Measurements from ENCODE around the gene CD300LG. TPM values are rescaled to one million over a fixed set of nuclear protein-coding genes. Genes with fewer than 3 reads are reported as not detected.

Gene CD300LG
- total and polyA plus RNA-seq, 9 donors, result 0.13 to 6.8 (median 2.1) TPM

DNA sequence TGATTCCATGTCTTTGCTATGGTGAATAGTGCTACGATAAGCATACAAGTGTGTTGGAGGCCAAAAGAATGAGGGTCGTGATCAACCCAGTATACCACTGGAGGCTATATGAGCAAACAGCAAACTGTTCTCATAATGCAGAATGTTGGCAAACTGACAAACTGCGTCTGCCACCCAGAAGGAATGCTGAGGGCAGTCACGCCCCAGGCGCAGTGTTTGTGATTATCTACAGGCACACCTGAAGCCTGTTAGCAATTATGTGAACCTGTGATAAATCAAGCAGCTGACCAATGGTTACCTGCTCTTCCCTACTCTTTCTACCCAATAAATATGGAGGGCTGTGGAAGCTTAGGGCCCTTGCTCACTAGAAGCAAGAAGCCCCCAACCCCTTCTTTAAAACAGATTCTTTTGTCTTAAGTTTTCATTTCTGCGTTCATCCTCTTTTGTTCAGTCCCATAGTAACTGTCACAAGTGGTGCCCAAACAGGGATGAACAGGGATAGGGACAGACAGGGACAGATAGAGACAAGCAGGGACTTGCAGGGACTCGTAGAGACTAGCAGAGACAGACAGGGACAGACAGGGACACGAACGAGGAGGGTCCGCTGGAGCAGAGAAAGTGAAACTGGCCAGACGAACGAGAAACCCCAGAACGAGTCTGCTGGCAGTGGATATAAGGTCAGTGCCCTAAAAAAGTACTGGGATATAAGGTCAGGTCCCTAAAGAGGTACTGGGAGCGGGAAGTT lies 25.1 kb downstream of the CD300LG start:
- H3K27ac ChIP-seq, result no peak overlapping the region
- WGBS, 3 donors, result 57 to 69% (median 61%) methylated on average over 14 of the region's 14 CpGs
- H3K4me3 ChIP-seq, result no peak overlapping the region
- H3K9me3 ChIP-seq, result no peaks in the 10 kb centered on the region
- intact Hi-C loops (cut with DNase I), result no loop called here
- no peaks in the 10 kb centered on the region for H3K27me3 ChIP-seq
- H3K4me1 ChIP-seq (ENCODE audit: insufficient read depth), result no peaks in the 10 kb centered on the region
- TF ChIP-seq EP300 (IDR thresholded peaks at IDR 0.05) (no peak), POLR2A (IDR thresholded peaks at IDR 0.05) (no peak)
- DNase-seq, result no peak
- no peaks in the 10 kb centered on the region for H3K36me3 ChIP-seq

DNA sequence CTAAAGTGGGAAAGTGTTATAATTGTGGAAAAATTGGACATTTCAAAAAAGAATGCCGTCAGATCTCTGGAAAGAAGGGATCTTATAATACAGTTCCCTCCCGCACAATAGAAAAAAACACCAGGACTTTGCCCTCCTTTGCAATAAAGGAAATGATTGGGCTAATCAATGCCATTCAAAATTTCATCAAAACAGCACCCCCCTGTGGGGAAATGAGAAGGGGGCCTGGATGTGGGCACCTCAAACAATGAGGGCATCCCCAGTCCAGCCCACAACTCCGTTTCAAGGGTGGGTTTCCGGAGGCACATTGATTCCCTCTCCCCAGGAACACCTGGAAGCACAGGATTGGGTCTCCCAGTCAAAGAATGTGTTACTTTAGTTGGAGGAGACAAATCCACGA lies 26.1 kb downstream of the CD300LG start:
- intact Hi-C loops (cut with DNase I), result no loop called here

DNA sequence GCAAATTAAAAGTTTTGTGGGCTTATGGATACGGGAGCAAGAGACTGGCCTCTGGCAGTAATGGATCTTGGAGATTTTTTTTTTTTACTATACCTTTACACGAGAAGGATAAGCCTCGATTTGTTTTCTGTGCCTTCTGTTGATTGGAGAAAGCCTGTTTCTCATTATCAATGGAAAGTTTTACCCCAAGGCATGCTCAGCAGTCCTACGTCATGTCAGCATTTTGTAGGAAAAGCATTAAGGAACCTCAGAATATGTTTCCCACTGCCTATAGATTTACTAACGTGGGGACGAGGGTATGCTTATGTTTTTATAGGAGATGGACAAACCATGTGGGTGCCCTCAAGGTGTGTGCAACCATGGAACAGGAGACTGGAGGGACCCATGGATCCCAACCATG lies 26.8 kb downstream of the CD300LG start:
- TF ChIP-seq EP300 (IDR thresholded peaks at IDR 0.05), result no peak
- TF ChIP-seq, protein P1, sequence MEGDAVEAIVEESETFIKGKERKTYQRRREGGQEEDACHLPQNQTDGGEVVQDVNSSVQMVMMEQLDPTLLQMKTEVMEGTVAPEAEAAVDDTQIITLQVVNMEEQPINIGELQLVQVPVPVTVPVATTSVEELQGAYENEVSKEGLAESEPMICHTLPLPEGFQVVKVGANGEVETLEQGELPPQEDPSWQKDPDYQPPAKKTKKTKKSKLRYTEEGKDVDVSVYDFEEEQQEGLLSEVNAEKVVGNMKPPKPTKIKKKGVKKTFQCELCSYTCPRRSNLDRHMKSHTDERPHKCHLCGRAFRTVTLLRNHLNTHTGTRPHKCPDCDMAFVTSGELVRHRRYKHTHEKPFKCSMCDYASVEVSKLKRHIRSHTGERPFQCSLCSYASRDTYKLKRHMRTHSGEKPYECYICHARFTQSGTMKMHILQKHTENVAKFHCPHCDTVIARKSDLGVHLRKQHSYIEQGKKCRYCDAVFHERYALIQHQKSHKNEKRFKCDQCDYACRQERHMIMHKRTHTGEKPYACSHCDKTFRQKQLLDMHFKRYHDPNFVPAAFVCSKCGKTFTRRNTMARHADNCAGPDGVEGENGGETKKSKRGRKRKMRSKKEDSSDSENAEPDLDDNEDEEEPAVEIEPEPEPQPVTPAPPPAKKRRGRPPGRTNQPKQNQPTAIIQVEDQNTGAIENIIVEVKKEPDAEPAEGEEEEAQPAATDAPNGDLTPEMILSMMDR (IDR thresholded peaks at IDR 0.05), result no peak
- TF ChIP-seq POLR2A (IDR thresholded peaks at IDR 0.05), result no peak
- intact Hi-C loops (cut with DNase I), result no loop called here
- 65 to 76% (median 71%) methylated on average over 6 of the region's 6 CpGs for WGBS, 3 donors

More for the DNA sequence above, 26.1 kb downstream of the CD300LG start:
- WGBS, 3 donors, result 52 to 61% (median 60%) methylated on average over 5 of the region's 5 CpGs
- no peak for TF ChIP-seq POLR2A (IDR thresholded peaks at IDR 0.05)
- TF ChIP-seq, protein P1 (IDR thresholded peaks at IDR 0.05), result no peak
- no peak for TF ChIP-seq EP300 (IDR thresholded peaks at IDR 0.05)
- Histone ChIP-seq H3K4me1 (ENCODE audit: insufficient read depth) (no peaks in the 10 kb centered on the region), H3K27ac (no peak overlapping the region), H3K9me3 (no peaks in the 10 kb centered on the region), H3K4me3 (no peak overlapping the region), H3K27me3 (no peaks in the 10 kb centered on the region), H3K36me3 (no peaks in the 10 kb centered on the region)
- no peak for DNase-seq

DNA sequence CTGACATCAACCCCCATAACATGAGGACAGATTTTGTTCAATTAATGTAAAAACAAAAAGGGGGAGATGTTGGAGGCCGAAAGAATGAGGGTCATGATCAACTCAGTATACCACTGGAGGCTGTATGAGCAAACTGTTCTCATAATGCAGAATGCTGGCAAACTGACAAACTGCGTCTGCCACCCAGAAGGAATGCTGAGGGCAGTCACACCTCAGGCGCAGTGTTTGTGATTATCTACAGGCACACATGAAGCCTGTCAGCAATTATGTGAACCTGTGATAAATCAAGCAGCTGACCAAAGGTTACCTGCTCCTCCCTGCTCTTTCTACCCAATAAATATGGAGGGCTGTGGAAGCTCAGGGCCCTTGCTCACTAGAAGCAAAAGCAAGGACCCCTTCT lies 27.3 kb downstream of the CD300LG start:
- Histone ChIP-seq H3K27me3 (no peaks in the 10 kb centered on the region), H3K4me1 (ENCODE audit: insufficient read depth) (peaks cover 2% of the 10 kb centered on the region), H3K27ac (no peak overlapping the region), H3K9me3 (no peaks in the 10 kb centered on the region), H3K36me3 (no peaks in the 10 kb centered on the region), H3K4me3 (no peak overlapping the region)
- intact Hi-C loops (cut with DNase I), result no loop called here
- no peak for DNase-seq
- WGBS, 3 donors, result 61 to 70% (median 65%) methylated on average over 3 of the region's 3 CpGs
- TF ChIP-seq, protein P1 (IDR thresholded peaks at IDR 0.05), result no peak
- TF ChIP-seq POLR2A (IDR thresholded peaks at IDR 0.05) (no peak), EP300 (IDR thresholded peaks at IDR 0.05) (no peak)

More for the DNA sequence above, 26.8 kb downstream of the CD300LG start:
- no peak overlapping the region for H3K27ac ChIP-seq
- no peak for DNase-seq
- no peak overlapping the region for H3K4me3 ChIP-seq
- H3K27me3 ChIP-seq, result no peaks in the 10 kb centered on the region
- H3K4me1 ChIP-seq (ENCODE audit: insufficient read depth), result peaks cover 2% of the 10 kb centered on the region
- H3K9me3 ChIP-seq, result no peaks in the 10 kb centered on the region
- H3K36me3 ChIP-seq, result no peaks in the 10 kb centered on the region

DNA sequence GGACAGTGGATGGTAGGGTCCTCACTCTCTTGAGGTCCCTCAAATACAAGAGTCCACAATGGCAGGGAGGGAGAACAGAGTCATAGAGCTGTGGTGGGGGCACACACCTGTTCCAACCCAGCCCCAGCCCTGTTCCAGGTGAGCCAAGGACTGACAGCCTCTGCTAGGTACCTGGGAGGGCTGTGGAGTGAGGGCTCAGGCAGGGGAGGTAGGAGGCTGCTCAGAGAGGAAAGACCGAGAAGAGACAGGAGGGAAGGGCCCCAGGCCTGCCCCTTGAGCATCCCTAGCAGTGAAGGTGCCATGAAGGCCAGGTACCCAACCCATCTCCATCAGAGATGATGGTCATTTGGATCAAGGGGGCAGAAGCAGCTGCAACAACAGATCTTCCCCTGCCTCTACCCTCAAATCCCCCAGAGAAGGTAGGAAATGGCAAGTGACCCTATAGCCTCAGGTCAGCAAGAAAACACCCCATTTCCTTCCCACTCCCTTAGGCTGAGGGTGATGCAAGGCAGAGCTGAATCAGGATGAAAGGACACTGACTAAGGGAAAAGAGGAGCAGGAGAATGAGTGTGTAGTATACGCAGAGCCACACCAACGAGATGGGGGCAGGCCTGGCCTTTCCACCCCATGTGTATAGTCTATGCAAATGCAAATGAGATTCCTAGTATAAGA lies 28.6 kb downstream of the CD300LG start:
- Histone ChIP-seq H3K4me3 (no peak overlapping the region), H3K4me1 (ENCODE audit: insufficient read depth) (peaks cover 2% of the 10 kb centered on the region), H3K9me3 (no peaks in the 10 kb centered on the region), H3K27me3 (no peaks in the 10 kb centered on the region), H3K36me3 (no peaks in the 10 kb centered on the region), H3K27ac (no peak overlapping the region)
- 88 to 96% (median 92%) methylated on average over 3 of the region's 3 CpGs for WGBS, 3 donors
- TF ChIP-seq EP300 (IDR thresholded peaks at IDR 0.05), result no peak
- TF ChIP-seq, protein P1 (IDR thresholded peaks at IDR 0.05), result no peak
- TF ChIP-seq POLR2A (IDR thresholded peaks at IDR 0.05), result no peak
- intact Hi-C loops (cut with DNase I), result no loop called here
- no peak for DNase-seq

Data from ovary (tissue), 9 donors.